Activated CD4-positive, CD25-positive, alpha-beta regulatory T cell treated with anti-CD3 and anti-CD28 coated beads, Interleukin-2, amount 50 U/mL, for 24 hours (primary cell): ENCODE data around the gene ZDHHC8.

Experiments used
- ATAC-seq, 2 donors: fragments of 150-1000 bp; cut with Tn5 transposase; one replicate each; pipeline ENCODE4 v1.10.0; 2021; ENCODE audit warnings: mild to moderate bottlenecking in 1 of 2, moderate library complexity in 1 of 2

The ZDHHC8 gene

GRCh38 chr22:20096574-20097420 lies 34.8 kb upstream of the ZDHHC8 start:
- no peak for ATAC-seq

DNA sequence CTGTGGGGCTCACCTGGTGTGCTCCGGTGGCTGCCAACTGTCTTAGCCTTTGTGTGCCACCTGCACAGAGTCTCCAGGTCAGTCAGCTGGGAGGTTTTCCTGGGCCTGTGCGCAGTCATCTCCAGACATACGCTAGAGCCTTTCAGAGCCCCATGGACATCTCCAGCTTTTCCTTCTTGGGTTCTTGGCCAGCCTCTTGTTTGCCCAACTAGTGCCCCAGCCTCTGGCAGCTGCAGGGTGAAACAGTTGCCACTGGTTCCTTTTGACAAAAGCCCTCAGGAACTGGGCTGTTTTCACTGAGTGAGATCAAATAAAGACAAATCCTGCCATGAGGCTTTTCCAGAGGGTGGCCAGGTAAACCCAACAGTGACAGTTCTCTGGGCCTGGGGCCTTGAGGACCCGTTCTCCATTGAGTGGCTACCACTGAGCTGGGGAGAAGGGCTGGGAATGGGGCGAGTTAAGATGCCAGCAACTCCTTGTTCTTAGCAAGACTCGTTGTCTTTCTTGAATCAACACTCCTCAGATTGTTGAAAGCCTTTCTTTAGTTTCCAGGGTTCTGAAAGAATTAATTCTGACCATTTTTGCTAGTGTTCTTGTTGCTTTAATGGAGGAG lies 32.4 kb upstream of the ZDHHC8 start:
- no peak for ATAC-seq

- no peak for ATAC-seq
These were observed 30.0 kb upstream of the ZDHHC8 start for GRCh38 chr22:20101638-20102037.

- no peak for ATAC-seq
These were observed 29.3 kb upstream of the ZDHHC8 start for GRCh38 chr22:20102203-20102780.

DNA sequence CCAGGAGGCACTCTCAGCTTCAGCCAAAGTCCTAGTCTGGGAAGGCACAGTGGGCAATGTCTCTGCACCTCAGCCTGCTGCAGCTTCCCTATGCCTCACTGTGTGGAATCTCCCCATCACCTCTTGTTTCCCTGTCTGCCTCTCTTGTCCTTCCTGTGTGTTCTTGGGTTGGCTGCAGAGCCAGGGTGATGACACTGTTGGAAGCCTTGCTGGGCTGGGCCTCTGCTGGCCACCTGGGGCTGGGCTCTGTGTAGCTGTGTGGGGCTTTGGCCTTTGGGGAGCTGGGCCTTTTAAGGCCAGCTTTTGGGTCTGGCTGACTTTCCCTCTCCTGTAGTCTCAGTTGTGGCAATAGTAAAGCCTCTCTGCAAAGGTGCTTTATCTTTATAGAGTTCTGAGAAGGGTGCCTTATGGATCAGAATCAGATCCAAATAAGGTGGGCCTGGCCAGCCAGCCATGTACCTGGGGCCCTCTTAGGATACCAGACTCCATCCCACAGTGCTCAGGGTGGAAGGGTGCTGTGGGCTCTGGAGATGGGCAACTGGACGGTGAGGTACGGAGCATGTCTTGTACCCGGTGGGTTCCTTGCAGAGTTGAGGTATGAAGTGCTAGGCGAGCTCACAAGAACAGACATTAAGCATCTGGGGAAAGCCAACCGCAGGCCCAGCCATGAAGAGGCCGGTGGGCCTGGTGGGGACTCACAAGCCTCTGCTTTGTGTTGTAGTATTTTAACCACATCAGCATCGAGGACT lies 26.0 kb upstream of the ZDHHC8 start:
- ATAC-seq = no peak

GRCh38 chr22:20106205-20106848 lies 25.3 kb upstream of the ZDHHC8 start:
- no peak for ATAC-seq

DNA sequence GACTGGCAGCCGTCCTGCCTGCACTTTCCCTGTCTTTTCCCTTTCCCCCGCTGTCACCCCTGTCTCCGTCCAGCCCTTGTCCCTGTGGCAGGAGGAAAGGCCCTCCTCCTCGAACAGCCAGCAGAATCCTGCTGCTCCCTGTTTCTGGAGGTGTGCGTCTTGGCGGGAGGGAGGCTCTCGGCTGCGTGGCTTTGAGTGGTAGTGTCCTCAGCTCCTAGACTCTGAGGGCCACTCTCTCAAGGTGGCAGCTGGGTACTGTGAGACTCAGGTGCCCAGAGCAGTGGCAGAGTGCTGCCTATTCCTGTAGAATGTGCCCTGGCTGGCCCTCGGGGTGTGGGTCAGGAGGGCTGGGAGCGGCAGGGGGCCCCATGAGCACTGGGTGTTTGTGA lies 24.8 kb upstream of the ZDHHC8 start:
- ATAC-seq = no peak

DNA sequence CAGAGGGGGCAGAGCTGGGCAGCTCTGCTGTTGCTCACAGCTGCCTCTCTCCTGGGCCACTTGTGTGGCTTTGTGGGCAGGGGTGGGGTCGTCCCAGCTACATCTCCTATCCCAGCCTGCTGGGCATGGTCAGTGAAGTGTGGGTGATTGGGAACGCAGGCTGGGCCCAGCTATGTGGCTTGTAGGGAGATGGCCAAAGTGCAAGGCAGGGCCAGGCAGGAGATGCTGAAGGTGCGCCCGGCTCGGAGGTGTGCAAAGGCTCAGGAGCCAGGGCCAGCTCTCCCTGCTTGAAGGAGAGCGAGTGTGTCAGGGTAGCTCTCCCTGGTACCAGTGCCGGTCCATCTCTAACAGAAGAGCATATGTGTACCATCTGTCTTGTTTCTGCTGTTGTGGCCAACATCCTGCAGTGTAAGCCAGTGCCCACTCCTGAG lies 24.1 kb upstream of the ZDHHC8 start:
- ATAC-seq = no peak

DNA sequence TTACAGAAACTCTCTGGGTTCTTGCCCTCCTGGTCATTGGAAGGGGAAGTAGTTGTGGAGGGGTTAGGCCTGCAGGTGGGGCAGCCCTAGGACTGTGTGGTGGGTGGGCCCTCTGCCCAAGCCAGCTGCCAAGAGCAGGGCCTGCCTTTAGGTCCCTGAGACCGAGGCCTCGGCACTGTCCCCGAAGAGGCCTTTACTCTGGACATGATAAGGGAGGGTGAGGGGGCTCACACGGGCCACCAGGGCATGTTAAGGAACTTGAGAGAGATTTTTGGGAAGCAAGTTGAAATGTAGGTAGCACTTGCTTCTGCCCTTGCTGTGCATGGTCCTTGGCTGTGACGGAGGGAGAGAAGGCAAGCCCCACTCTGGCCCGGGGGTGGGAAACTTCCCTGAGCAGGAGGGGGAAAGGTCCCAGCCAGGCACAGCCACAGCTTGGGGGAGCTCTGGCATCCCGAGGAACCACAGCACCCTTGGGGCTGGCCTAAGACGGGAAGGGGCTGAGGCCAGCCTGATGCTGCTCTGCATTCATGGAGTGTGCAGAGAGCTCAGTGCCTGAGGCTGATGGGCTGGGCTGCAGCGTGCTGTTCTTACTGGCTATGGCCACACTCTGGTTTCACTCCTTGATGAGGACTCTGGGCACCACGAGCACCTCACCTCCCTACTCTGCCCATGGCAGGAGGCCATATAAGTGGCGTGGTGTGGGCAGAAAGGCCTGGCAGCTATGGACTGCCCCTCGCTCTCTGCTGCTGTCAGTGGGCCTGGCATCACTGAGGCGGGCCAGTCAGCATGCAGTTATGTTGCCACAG lies 23.4 kb upstream of the ZDHHC8 start:
- ATAC-seq = no peak

- no peak for ATAC-seq
These were observed 22.8 kb upstream of the ZDHHC8 start for GRCh38 chr22:20108757-20109230.

GRCh38 chr22:20109411-20110358 lies 21.9 kb upstream of the ZDHHC8 start:
- ATAC-seq = no peak

DNA sequence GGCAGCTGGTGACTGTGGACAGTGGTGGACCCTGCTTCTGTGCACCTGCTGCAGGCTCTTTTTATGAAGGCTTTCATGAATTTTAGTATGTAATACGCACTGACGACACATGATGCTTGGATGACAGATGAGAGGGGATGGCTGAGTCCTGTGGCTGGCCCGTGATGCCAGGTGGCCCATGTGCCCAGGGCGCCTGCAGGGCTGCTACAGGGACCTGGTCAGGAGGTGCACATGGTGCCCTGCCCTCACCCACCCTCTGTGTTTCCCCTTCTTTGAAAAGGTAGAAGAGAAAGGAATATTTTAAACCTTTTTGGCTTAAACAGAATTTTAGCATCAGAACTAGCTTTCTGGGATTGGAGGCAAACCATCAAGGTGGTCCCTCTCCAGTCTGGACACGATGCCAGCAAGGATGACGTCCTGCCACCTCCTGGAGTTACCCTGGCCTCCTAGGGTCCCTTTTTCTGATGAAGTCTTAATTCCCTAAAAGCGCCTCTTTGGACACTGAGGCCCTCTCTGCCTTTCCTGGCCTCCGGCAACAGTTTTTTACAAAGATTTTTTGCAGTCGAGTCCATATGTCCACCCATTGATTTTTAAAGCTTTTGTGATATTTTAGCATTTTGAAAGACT lies 21.1 kb upstream of the ZDHHC8 start:
- no peak for ATAC-seq

- ATAC-seq = peak; percentile 70 to 72
These were observed 20.4 kb upstream of the ZDHHC8 start for GRCh38 chr22:20111045-20111688.

DNA sequence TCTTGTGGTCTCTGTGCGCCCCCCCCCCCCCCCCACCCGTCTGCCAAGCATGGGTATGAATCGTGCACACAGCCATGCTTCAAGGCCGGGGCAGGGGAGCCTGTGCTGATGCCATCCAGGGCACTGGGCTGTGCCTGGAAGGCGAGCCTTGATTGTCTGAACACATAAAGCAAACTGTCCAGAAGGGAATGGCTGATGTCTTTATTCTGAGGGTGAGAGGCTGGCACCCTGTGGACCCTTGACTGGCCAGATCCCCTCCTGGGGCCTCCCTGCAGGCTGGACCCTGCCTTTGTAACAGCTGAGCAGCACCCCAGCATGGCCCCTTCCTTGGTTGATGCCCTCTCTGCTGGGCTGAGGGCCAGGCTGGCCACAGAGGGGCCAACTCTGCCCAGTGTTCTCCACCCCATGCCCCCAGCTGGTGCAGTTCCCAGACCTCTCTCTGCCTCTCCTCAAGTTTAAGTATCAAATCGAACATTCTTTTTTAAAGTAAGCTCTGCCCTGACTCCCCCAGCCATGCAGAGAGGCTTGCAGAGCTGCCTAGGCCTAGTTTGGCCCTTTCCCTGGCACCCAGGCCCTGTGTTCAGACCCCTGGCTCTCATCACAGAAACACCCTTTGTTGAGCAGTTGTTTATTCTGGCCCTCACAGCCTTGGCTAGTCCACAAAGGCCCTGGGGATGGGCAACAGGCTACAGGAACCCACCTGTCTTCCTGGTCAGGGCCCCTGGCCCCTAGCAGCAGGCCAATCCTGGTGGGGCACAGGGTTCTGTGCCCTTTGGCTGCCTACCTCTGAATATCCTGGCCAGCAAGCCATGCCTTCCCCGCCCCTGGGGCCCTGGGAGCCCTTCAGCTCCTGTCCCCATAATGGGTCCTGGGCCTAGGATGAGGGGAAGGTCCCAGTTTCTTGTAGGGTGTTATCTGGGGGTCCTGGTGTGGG lies 19.6 kb upstream of the ZDHHC8 start:
- ATAC-seq = no peak

DNA sequence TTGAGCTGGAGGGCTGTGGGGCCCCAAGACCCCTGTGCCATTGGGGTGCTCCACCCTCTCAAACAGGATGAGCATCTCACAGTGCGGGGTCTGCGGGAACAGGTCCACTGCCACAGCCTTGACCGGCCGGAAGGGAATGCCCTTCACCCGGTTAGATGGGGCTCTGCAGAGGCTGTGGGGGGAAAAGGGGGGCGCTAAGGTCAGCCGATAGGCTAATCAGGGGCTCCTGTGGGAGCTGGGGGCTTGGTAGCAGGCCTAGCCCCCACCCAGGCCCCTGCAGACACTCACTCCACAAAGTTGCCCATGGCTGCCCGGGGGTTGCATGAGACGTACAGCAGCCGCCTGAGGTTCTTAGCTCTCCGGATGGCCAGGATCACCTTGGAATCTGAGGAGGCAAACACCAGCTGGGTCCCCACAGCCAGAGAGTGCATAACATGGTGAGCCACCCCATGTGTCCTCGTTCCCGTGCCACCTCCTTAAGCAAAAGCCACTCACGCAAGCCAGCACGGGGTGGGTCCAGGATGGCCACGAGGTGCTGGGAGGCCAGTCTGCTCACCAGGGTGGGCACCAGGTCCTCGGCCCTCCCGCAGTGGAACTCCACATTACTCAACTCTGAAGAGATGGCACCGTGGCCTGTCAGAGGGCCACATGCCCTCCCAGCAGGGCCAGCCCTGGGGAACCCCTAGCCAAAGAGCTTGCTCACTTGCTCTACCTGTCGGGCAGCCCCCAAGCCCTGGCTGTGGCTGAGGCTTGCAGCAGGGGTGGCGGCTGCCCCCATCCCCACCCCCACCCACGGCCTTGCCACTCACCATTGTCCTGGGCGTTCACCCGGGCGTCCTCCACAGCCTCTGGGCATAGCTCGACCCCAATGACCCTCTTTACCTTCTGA lies 18.7 kb upstream of the ZDHHC8 start:
- no peak for ATAC-seq

GRCh38 chr22:20113551-20114310 lies 17.9 kb upstream of the ZDHHC8 start:
- ATAC-seq = no peak
